Large intestine (tissue), 3 donors: Measurements from ENCODE around the gene MYO1G. TPM values are rescaled to one million over a fixed set of nuclear protein-coding genes. Genes with fewer than 3 reads are reported as not detected.

Experiments used
- DNase-seq, 2 donors: peaks; one replicate each; pipeline versions ENCODE4 v3.0.0 to v3.0.0-alpha.2; 2013
- H3K27ac ChIP-seq: one replicate; pipeline ENCODE4 v1.5.1; 2013; ENCODE audit warnings: low read length
- H3K27me3 ChIP-seq: 2 replicates; pipeline ENCODE4 v1.6.1; 2013; ENCODE audit warnings: low read length; ENCODE audit not compliant: control insufficient read depth, insufficient read depth
- H3K36me3 ChIP-seq: 2 replicates; pipeline ENCODE4 v1.6.1; 2013; ENCODE audit warnings: low read length; ENCODE audit not compliant: control insufficient read depth, insufficient read depth
- H3K4me1 ChIP-seq: one replicate; pipeline ENCODE4 v1.6.1; 2013; ENCODE audit warnings: low read length; ENCODE audit not compliant: control insufficient read depth, insufficient read depth
- H3K4me3 ChIP-seq: one replicate; pipeline ENCODE4 v1.5.1; 2013; ENCODE audit warnings: low read length
- H3K9me3 ChIP-seq: one replicate; pipeline ENCODE4 v1.6.1; 2013; ENCODE audit warnings: mild to moderate bottlenecking, low read depth, low read length, moderate library complexity; ENCODE audit not compliant: control insufficient read depth
- WGBS: methylation state at CpG from one replicate; pipeline ENCODE4 v1.1.5; 2013; ENCODE audit warnings: low lambda C conversion rate; ENCODE audit not compliant: insufficient coverage; 5-methylcytosine and 5-hydroxymethylcytosine counted together
- polyA plus RNA-seq: library from polyadenylated mRNA; unstranded; fragments of 120-200 nt; gene quantifications from one replicate; pipeline ENCODE4 v1.2.1, GENCODE V29; 2013

Gene MYO1G
- polyA plus RNA-seq, 1 donor: 2.2 TPM

DNA sequence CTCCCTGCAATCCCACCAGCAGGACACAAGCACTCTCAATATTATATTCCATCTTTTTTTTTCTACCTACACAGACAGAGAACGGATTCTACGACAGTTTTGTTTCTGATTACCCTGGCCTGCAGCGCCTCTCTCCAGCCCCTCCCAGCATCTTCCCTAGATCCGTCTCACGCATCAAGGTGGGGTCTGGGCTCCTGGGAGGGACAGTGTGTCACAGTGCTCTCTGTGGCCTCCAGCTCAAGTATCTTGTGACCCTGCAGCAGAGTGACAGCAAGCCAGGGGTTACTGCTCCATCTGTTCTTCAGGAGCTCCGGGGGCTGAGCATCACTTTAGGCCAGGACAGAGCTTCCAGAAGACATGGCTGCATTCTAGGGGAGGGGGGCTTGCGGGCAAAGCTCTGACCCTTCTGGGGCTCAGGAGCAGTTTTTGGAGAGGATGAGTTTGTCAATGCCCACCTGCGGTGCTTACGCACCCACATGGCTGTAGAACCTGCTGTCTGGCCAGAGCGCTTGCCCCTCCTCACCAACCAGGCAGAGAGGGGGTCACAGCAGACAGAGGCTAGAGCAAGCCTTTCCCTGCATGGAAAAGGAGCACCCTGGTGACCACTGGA is 22.6 kb downstream of the MYO1G start:
- Histone ChIP-seq H3K4me3 (no peak overlapping the region), H3K27me3 (peaks cover 14% of the 10 kb centered on the region), H3K27ac (no peak overlapping the region), H3K36me3 (no peaks in the 10 kb centered on the region), H3K4me1 (no peaks in the 10 kb centered on the region), H3K9me3 (no peaks in the 10 kb centered on the region)
- DNase-seq: no peak
- WGBS: no CpG with 5 or more reads among the region's 10 CpGs

DNA sequence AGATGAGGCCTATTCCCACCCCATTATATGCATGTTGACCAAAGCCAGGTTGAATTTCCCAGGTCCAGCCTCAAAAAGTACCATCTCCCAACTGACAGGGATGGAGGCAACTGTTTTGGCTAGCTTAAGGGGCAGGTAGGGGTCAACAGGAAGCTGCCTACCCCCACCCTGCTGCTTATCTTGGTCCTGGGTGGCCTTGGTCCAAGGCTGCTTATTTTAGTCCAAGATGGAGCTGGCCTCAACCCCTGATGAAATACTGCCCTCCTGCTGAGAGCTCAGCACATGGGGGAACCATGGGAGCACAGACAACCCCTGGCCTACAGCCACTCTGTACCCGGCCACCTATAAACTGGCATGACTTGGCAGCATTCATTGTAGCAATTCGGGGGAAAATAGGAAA is 23.1 kb downstream of the MYO1G start:
- Histone ChIP-seq H3K27me3 (peaks cover 14% of the 10 kb centered on the region), H3K36me3 (no peaks in the 10 kb centered on the region), H3K27ac (no peak overlapping the region), H3K9me3 (no peaks in the 10 kb centered on the region), H3K4me3 (no peak overlapping the region), H3K4me1 (no peaks in the 10 kb centered on the region)
- WGBS: 100% methylated on average over 1 of the region's 2 CpGs
- DNase-seq: no peak

DNA sequence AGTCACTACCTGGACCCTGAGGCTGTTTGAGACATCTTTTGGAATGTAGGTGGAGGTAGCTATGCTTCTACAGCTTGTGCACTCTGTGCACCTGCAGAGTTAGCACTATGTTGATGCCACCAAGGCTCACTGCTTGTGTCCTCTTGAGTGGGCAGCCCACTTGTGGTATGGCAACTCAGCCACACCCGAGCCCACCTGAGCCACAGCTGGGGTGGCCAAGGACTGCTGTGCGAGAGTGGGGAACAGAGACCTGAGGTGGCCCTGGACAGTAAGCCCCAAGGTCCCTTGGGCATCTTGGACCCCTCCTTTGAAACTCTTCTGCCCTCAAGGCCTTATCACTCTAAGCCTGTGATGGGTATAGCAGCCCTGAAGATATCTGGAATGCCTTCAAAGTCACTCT is 25.7 kb downstream of the MYO1G start:
- Histone ChIP-seq H3K27ac (no peak overlapping the region), H3K9me3 (no peaks in the 10 kb centered on the region), H3K4me3 (no peak overlapping the region), H3K36me3 (no peaks in the 10 kb centered on the region), H3K4me1 (no peaks in the 10 kb centered on the region), H3K27me3 (peaks cover 9% of the 10 kb centered on the region)
- no peak for DNase-seq
- no CpG with 5 or more reads among the region's 2 CpGs for WGBS

DNA sequence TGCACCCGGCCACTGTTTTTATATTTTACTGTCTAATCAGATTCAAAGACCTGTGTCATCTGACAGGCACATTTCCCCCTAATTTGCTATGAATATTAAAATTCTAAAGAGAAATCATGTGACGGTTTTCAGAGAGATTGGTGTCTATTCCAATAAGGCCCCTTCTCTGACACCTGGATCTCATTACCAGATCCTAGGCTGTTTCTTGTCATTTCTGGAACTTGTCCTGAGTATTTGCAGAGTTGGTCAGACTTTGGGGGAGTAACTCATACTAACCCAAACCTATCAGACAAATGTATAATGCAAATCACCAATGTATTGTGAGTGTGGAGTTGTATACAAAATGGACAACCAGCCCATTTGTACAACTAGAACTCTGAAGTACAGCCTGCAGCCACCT is 29.5 kb downstream of the MYO1G start:
- Histone ChIP-seq H3K27ac (no peak overlapping the region), H3K4me3 (no peak overlapping the region), H3K9me3 (no peaks in the 10 kb centered on the region), H3K27me3 (peaks cover 9% of the 10 kb centered on the region), H3K4me1 (no peaks in the 10 kb centered on the region), H3K36me3 (no peaks in the 10 kb centered on the region)
- DNase-seq: no peak
- no CpG with 5 or more reads among the region's 2 CpGs for WGBS

DNA sequence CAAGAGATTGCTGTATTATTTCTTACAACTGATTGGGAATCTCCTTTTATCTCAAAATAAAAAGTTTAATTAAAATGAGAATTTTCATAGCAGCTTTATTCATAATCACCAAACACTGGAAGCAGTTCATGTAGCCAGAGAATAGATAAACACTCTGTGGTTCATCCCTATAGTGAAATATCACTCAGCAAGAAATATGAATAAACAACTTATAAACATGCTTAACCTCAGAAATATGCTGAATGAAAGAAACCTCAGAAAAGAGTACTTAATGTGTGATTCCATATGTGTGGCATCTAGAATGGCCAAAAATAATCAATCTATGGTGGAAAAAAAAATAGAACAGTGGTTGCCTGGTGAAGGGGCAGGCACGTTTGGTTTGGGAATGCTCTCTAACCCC is 33.3 kb downstream of the MYO1G start:
- DNase-seq: no peak
- WGBS: no CpG with 5 or more reads among the region's 1 CpG

DNA sequence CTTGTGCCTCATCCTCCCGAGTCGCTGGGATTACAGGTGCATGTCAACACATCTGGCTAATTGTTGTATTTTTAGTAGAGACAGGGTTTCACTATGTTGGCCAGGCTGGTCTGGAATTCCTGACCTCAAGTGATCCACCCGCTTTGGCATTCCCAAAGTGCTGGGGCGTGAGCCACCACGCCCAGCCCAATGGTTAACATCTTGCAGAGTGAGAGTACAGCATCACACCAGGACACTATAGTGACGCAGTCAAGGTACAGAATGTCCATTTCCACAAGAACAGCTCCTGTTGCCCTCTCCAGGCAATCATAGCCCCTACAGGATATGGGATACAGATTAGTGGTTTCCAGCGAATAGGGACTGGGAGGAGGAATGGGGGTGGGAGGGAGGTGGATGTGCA is 34.0 kb downstream of the MYO1G start:
- no CpG with 5 or more reads among the region's 7 CpGs for WGBS
- no peaks in the 10 kb centered on the region for H3K36me3 ChIP-seq
- H3K4me3 ChIP-seq: no peak overlapping the region
- no peaks in the 10 kb centered on the region for H3K4me1 ChIP-seq
- H3K9me3 ChIP-seq: no peaks in the 10 kb centered on the region
- H3K27ac ChIP-seq: no peak overlapping the region
- DNase-seq: no peak
- H3K27me3 ChIP-seq: peaks cover under 1% of the 10 kb centered on the region

More for the DNA sequence above, 33.3 kb downstream of the MYO1G start:
- Histone ChIP-seq H3K27ac (no peak overlapping the region), H3K27me3 (peaks cover 5% of the 10 kb centered on the region), H3K4me1 (no peaks in the 10 kb centered on the region), H3K9me3 (no peaks in the 10 kb centered on the region), H3K36me3 (no peaks in the 10 kb centered on the region), H3K4me3 (no peak overlapping the region)

DNA sequence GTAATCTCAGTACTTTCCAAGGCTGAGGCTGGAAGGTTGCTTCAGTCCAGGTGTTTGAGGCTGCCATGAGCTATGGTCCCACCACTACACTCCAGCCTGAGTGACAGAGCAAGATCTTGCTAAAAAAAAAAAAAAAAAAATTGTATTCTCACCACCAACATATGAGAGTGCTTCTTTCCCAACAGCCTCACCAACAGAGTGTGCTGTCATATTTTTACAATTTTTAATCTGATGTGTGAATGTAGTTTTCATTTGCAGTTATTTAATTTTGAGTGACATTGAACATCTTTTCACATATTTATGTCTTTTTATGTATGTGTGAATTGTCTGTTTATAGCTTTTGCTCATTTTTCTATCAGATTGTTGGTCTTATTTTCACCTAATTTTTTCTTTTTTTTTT is 35.2 kb downstream of the MYO1G start:
- Histone ChIP-seq H3K27ac (no peak overlapping the region), H3K4me3 (no peak overlapping the region), H3K4me1 (no peaks in the 10 kb centered on the region), H3K27me3 (no peaks in the 10 kb centered on the region), H3K36me3 (no peaks in the 10 kb centered on the region), H3K9me3 (no peaks in the 10 kb centered on the region)
- DNase-seq: no peak

DNA sequence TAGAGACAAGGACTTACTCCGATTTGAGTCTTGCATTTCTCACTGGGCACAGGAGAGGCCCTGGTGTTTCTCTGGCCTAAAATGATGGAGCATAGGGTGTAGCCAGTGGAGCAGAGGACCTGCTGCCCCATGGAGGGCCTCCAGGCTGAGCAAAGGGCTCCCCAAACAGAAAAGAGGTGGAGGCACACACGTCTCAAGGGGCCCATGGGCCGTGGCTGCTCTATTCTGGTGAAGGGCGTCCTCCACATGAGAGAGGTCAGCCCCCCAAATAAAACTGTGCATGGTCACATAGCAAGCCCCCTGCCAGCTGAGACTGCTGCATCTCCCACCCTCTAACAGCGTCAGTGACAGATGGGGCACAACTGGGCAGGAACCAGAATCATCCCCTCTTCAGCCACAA is 41.4 kb downstream of the MYO1G start:
- H3K36me3 ChIP-seq: no peaks in the 10 kb centered on the region
- no peak for DNase-seq
- H3K27me3 ChIP-seq: peaks cover 4% of the 10 kb centered on the region
- no peak overlapping the region for H3K4me3 ChIP-seq
- no peaks in the 10 kb centered on the region for H3K9me3 ChIP-seq
- WGBS: no CpG with 5 or more reads among the region's 5 CpGs
- no peak overlapping the region for H3K27ac ChIP-seq
- no peaks in the 10 kb centered on the region for H3K4me1 ChIP-seq

DNA sequence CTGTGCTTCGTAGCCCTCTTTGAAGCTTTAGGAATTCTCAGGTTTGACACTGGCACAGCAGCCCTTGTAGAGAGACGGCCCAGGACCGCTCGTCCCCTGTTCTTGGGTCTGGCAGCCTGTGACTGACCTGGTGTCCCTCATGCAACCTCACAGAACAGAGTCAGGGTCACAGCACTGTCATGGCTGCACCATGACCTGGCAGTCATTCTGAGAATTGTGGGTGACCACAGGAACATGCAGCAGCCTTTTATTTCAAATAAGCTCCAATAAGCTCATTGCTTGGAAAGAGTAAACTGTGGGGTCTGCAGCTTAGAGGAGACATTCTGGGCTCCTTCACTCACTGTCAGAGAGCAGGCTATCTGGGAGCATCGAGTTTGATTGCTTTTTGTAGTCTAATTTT is 42.5 kb downstream of the MYO1G start:
- WGBS: no CpG with 5 or more reads among the region's 5 CpGs
- no peak overlapping the region for H3K27ac ChIP-seq
- H3K36me3 ChIP-seq: no peaks in the 10 kb centered on the region
- no peaks in the 10 kb centered on the region for H3K9me3 ChIP-seq
- no peaks in the 10 kb centered on the region for H3K4me1 ChIP-seq
- no peak overlapping the region for H3K4me3 ChIP-seq
- peaks cover 4% of the 10 kb centered on the region for H3K27me3 ChIP-seq
- no peak for DNase-seq

DNA sequence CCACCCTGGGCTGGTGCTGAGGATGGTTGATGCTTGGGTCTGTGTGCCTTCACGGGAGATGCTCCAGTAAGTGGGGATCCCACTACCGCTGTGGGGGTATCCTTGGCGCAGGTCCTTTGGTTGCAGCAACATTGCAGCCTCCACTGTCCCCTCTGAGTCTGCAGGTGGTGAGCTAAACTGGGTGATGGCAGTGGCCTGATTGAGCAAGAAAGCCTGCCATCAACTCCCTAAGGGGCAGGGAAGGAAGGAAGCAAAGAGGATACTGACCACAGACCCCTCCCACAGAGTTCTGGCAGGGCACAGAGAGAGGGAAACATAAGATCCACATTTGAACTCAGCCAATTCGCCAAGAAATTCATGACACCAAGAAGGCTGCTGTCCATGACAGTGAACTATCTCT is 43.2 kb downstream of the MYO1G start:
- Histone ChIP-seq H3K4me1 (no peaks in the 10 kb centered on the region), H3K36me3 (no peaks in the 10 kb centered on the region), H3K4me3 (no peak overlapping the region), H3K27ac (no peak overlapping the region), H3K27me3 (peaks cover 4% of the 10 kb centered on the region), H3K9me3 (no peaks in the 10 kb centered on the region)
- DNase-seq: no peak
- WGBS: 100% methylated on average over 1 of the region's 4 CpGs

DNA sequence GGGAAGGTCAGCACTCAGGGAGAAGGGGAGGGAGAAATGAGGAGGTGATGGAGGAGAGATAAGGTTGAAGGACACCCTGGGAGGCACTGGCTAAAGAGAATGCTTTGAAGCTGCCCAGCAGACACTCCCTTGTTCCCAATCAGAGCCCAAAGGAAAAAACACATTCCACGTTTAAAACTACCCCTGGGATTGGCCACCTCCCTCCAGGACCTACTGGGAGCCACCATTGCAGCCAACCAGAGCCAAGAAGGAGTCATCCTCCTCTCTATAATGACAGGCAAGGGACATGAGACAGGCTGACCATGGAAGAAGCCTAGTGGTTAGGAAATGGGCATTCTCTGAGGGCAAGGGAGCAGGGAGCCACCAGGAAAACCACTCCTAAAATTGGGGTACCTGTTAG is 43.8 kb downstream of the MYO1G start:
- Histone ChIP-seq H3K4me1 (no peaks in the 10 kb centered on the region), H3K9me3 (no peaks in the 10 kb centered on the region), H3K27ac (no peak overlapping the region), H3K27me3 (peaks cover 4% of the 10 kb centered on the region), H3K36me3 (no peaks in the 10 kb centered on the region), H3K4me3 (no peak overlapping the region)
- no CpG with 5 or more reads among the region's 1 CpG for WGBS
- no peak for DNase-seq
